ENCODE data around the gene LRP1B. TPM values are rescaled to one million over a fixed set of nuclear protein-coding genes. Genes with fewer than 3 reads are reported as not detected.
A peak's percentile ranks its signal among the peaks of the same experiment; 100 is the strongest.

Gene LRP1B
- total RNA-seq, 4 donors from 2014 or later = 37.1 to 82.7 (median 50.9) TPM

DNA sequence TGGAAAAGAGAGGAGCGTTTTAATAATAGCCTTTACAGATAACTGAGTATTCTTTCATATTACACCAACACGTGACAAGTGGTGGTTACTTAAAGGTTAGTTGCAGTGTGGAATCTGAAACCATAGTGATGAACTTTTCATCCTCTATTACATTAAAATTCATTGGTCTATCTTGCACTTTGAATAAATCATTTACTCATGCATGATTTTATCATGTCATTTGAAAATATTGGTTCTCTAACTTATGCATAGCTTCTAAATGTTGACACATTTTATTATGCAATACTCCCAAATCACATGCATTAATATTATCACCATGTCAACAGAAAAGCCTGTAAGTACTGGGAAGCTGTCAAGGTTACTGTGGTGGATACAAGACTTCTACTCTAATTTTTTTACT lies 1432.2 kb downstream of the LRP1B start:
- intact Hi-C loops (cut with DNase I) = no loop called here
- TF ChIP-seq CTCF (IDR thresholded peaks at IDR 0.05) (no peak), POLR2A (IDR thresholded peaks at IDR 0.05) (no peak)
- Histone ChIP-seq H3K9me3 (no peaks in the 10 kb centered on the region), H3K27ac (no peak overlapping the region), H3K4me3 (replicated peaks in 1 of 3) (no peak overlapping the region), H3K36me3 (no peaks in the 10 kb centered on the region), H3K4me1 (no peaks in the 10 kb centered on the region), H3K27me3 (no peaks in the 10 kb centered on the region)
- DNase-seq = no peak
- WGBS, 2 donors = 92% methylated on average over 2 of the region's 2 CpGs

- no peaks in the 10 kb centered on the region for H3K27me3 ChIP-seq
- no peak overlapping the region for H3K4me3 ChIP-seq (replicated peaks in 1 of 3)
- H3K4me1 ChIP-seq = no peaks in the 10 kb centered on the region
- 93 to 99% methylated on average over 3 of the region's 3 CpGs for WGBS, 2 donors
- no peak overlapping the region for H3K27ac ChIP-seq
- TF ChIP-seq POLR2A (IDR thresholded peaks at IDR 0.05) (no peak), CTCF (IDR thresholded peaks at IDR 0.05) (no peak)
- H3K9me3 ChIP-seq = no peaks in the 10 kb centered on the region
- intact Hi-C loops (cut with DNase I) = no loop called here
- H3K36me3 ChIP-seq = no peaks in the 10 kb centered on the region
- no peak for DNase-seq
Measured at GRCh38 chr2:140696449-140696848, 1434.4 kb downstream of the LRP1B start.

DNA sequence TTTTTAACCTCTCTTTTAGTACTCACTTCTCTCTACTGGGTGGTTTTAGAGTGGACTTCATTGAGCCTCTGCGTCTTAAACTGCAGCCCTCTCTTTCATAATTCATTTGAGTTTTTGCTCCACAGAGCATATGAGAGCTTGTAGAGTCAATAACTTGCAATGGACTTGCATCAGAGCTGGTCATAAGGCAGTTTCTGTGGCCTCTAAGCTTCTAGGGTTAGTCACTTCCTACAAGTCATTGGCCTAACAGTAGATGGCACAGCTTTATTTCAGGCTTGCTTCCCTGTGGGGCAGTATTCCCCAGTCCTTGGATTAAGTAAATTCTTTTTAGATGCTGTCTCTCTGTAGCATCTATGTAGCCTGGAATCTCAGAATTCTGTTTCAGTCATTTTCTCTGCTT lies 1435.7 kb downstream of the LRP1B start:
- peak; percentile 3 to 6 for DNase-seq
- TF ChIP-seq CTCF (IDR thresholded peaks at IDR 0.05) = no peak
- TF ChIP-seq POLR2A (IDR thresholded peaks at IDR 0.05) = no peak
- Histone ChIP-seq H3K4me3 (replicated peaks in 1 of 3) (no peak overlapping the region), H3K27me3 (no peaks in the 10 kb centered on the region), H3K36me3 (no peaks in the 10 kb centered on the region), H3K4me1 (no peaks in the 10 kb centered on the region), H3K27ac (no peak overlapping the region), H3K9me3 (no peaks in the 10 kb centered on the region)
- intact Hi-C loops (cut with DNase I) = no loop called here
- WGBS, 2 donors = 43 to 46% methylated on average over 1 of the region's 1 CpG

- Histone ChIP-seq H3K9me3 (no peaks in the 10 kb centered on the region), H3K36me3 (no peaks in the 10 kb centered on the region), H3K4me3 (replicated peaks in 1 of 3) (no peak overlapping the region), H3K27ac (no peak overlapping the region), H3K27me3 (no peaks in the 10 kb centered on the region), H3K4me1 (no peaks in the 10 kb centered on the region)
- no peak for DNase-seq
- intact Hi-C loops (cut with DNase I) = no loop called here
- TF ChIP-seq POLR2A (IDR thresholded peaks at IDR 0.05) (no peak), CTCF (IDR thresholded peaks at IDR 0.05) (no peak)
Measured at GRCh38 chr2:140687825-140688224, 1443.0 kb downstream of the LRP1B start.

DNA sequence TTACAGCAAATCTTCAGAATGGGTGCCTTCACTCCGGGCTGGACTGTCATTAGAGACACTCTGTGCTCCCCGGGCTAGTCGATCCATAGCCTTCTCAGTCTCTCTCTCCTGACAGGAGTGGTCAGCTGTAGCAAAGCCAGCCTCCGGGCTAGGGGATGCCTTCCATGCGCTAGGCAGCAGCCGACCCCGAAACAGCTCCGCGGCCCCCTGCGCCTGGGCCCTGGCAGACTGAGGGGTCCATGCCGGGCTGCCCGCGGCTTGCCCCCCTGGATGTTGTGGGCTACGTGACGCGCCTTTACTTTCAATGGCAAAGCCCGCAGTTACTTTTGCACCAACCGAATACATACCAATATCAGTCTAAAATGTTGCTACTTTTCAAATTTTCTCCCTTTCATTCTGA lies 1447.2 kb downstream of the LRP1B start:
- WGBS, 2 donors = 91 to 93% methylated on average over 18 of the region's 18 CpGs
- no peak for TF ChIP-seq POLR2A (IDR thresholded peaks at IDR 0.05)
- no peak for TF ChIP-seq CTCF (IDR thresholded peaks at IDR 0.05)
- intact Hi-C loops (cut with DNase I) = no loop called here
- Histone ChIP-seq H3K27ac (no peak overlapping the region), H3K9me3 (no peaks in the 10 kb centered on the region), H3K36me3 (no peaks in the 10 kb centered on the region), H3K27me3 (no peaks in the 10 kb centered on the region), H3K4me1 (no peaks in the 10 kb centered on the region), H3K4me3 (replicated peaks in 1 of 3) (no peak overlapping the region)
- no peak for DNase-seq

Measured in thyroid gland (tissue), 4 donors.